Measurements from ENCODE around the gene CDKAL1. TPM values are rescaled to one million over a fixed set of nuclear protein-coding genes. Genes with fewer than 3 reads are reported as not detected.
"Not testable (repeated sequence)": the region's sequence is repeated elsewhere in the genome, so short reads cannot be mapped to it uniquely, and the experiment has no call there.

CDKAL1 gene
- polyA plus RNA-seq, 2 of the 4 experiments (the other 2 are of a cell fraction), result 4.7 to 8.3 TPM

DNA sequence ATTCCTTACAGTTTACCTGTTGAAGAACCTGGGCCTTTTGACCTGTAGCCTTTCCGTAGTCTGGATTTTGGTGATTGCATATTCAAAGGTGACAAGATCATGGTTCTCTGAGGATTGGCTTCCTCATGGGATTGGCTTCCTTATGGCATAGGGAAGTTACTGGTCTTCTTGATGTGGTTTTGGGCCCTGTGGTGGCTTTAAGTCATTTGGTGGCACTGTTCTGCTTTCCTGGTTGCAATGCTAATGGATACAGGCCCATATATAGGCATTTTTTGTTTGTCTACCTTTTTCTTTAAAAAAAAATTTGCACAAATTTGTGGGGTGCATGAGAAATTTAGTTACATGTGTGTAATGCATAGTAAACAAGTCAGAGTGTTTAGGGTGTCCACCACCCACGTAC is 185.7 kb downstream of the CDKAL1 start:
- TF ChIP-seq SMC3 (IDR thresholded peaks at IDR 0.05) (no peak), HOXB13 (CRISPR knock-in tag; IDR thresholded peaks at IDR 0.05; ENCODE audit: low read depth) (no peak)
- no peak for FAIRE-seq
- no peak for DNase-seq (ENCODE audit: low read depth in 1 of 2, low spot score in 1 of 2)
- Histone ChIP-seq H3K4me3 (no peak overlapping the region), H3K4me1 (no peaks in the 10 kb centered on the region), H3K4me2 (no peak overlapping the region), H3K27ac (no peak overlapping the region), H3K9me3 (no peaks in the 10 kb centered on the region)
- POLR2A ChIA-PET, result no interaction called here
- ATAC-seq, result no peak
- 89% methylated on average over 2 of the region's 2 CpGs for WGBS (ENCODE audit: missing lambda C conversion rate)
- CTCF ChIA-PET, result no interaction called here

DNA sequence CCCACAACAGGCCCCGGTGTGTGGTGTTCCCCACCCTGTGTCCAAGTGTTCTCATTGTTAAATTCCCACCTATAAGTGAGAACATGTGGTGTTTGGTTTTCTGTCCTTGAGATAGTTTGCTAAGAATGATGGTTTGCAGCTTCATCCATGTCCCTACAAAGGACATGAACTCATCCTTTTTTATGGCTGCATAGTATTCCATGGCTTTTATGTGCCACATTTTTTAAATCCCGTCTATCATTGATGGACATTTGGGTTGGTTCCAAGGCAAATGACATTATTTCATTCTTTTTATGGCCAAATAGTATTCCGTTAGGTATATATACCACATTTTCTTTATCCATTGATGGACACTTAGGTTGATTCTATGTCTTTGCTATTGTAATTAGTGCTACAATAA is 186.9 kb downstream of the CDKAL1 start:
- POLR2A ChIA-PET; H3K9me3 ChIP-seq; H3K4me3 ChIP-seq; FAIRE-seq; DNase-seq (ENCODE audit: low read depth in 1 of 2, low spot score in 1 of 2); CTCF ChIA-PET; H3K4me2 ChIP-seq; ATAC-seq; H3K27ac ChIP-seq; H3K4me1 ChIP-seq: not testable (repeated sequence)
- 43% methylated on average over 2 of the region's 3 CpGs for WGBS (ENCODE audit: missing lambda C conversion rate)

DNA sequence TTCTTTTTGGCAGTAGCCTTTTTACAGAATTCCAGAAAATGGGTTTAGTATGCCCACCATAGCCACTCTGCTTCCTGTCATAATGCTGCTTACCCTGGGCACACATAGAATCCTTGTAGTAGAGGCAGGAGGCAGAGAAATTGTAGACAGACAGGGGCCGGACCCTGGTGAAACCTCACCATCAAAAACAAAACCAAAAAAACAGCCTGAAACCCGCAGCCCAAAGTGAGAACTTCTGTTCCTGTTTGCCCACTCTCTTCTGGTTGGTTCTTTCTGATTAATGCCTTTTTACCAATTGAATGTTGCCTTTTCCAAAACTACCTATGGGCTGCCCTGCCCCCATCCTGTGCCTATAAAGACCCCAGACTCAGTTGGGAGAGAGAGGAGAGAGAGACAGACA is 188.2 kb downstream of the CDKAL1 start:
- WGBS (ENCODE audit: missing lambda C conversion rate), result 100% methylated on average over 2 of the region's 2 CpGs
- FAIRE-seq (no peak), ATAC-seq (no peak), DNase-seq (ENCODE audit: low read depth in 1 of 2, low spot score in 1 of 2) (no peak)
- CTCF ChIA-PET, result no interaction called here
- Histone ChIP-seq H3K4me3 (no peak overlapping the region), H3K4me1 (no peaks in the 10 kb centered on the region), H3K4me2 (no peak overlapping the region), H3K9me3 (no peaks in the 10 kb centered on the region), H3K27ac (no peak overlapping the region)
- no peak for TF ChIP-seq HDAC2 (IDR thresholded peaks at IDR 0.05)
- TF ChIP-seq CBX2 (IDR thresholded peaks at IDR 0.05; ENCODE audit: borderline replicate concordance, low read depth), result no peak
- TF ChIP-seq, protein P1, sequence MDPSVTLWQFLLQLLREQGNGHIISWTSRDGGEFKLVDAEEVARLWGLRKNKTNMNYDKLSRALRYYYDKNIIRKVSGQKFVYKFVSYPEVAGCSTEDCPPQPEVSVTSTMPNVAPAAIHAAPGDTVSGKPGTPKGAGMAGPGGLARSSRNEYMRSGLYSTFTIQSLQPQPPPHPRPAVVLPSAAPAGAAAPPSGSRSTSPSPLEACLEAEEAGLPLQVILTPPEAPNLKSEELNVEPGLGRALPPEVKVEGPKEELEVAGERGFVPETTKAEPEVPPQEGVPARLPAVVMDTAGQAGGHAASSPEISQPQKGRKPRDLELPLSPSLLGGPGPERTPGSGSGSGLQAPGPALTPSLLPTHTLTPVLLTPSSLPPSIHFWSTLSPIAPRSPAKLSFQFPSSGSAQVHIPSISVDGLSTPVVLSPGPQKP (IDR thresholded peaks at IDR 0.05; ENCODE audit: low read depth, low read length), result no peak
- TF ChIP-seq CBX8 (IDR thresholded peaks at IDR 0.05), result no peak
- no peak for TF ChIP-seq ZFP36 (IDR thresholded peaks at IDR 0.05; ENCODE audit: borderline replicate concordance, partially characterized antibody)
- POLR2A ChIA-PET, result no interaction called here

DNA sequence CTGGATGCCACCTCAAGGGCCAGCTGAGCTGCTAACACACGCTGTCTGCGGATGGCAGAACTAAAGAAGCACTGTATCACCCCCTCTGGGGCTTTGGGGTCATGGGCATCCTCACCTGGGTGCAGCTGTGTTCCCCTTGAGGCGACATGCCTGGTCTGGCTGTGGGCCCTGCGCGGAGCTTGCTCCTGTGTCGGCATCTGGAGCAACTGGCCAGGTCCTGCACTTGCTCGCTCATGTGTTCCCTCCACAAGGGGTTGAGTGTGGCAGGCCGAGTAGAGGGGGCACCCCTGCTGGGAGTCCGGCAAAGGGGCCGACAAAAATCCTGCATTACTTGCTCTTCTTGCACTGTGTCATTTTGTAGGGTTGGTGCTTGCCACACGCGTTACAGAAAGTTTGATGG is 189.0 kb downstream of the CDKAL1 start:
- no peaks in the 10 kb centered on the region for H3K9me3 ChIP-seq
- POLR2A ChIA-PET, result no interaction called here
- 83% methylated on average over 4 of the region's 12 CpGs for WGBS (ENCODE audit: missing lambda C conversion rate)

More for the DNA sequence above, 189.0 kb downstream of the CDKAL1 start:
- Histone ChIP-seq H3K4me3 (no peak overlapping the region), H3K4me2 (no peak overlapping the region), H3K27ac (no peak overlapping the region), H3K4me1 (no peaks in the 10 kb centered on the region)
- no peak for FAIRE-seq
- CTCF ChIA-PET, result no interaction called here
- TF ChIP-seq, protein P1 (IDR thresholded peaks at IDR 0.05; ENCODE audit: low read depth, low read length), result no peak
- TF ChIP-seq MAFK (IDR thresholded peaks at IDR 0.05; ENCODE audit: partially characterized antibody) (no peak), NPAS2 (CRISPR knock-in tag; IDR thresholded peaks at IDR 0.05; ENCODE audit: borderline replicate concordance) (no peak), JUN (IDR thresholded peaks at IDR 0.05) (no peak), TFCP2L1 (CRISPR knock-in tag; IDR thresholded peaks at IDR 0.05) (no peak), POLR2AphosphoS2 (conservative IDR thresholded peaks at IDR 0.05; ENCODE audit: low read length) (no peak), HOXB13 (CRISPR knock-in tag; IDR thresholded peaks at IDR 0.05; ENCODE audit: low read depth) (no peak), RNF2 (IDR thresholded peaks at IDR 0.05; ENCODE audit: borderline replicate concordance, low read depth) (no peak), FOSB (CRISPR knock-in tag; IDR thresholded peaks at IDR 0.05) (no peak), TP53 (CRISPR knock-in tag; IDR thresholded peaks at IDR 0.05) (no peak), NR3C1 (IDR thresholded peaks at IDR 0.05) (no peak), EP300 (IDR thresholded peaks at IDR 0.05) (no peak), SMC3 (IDR thresholded peaks at IDR 0.05) (no peak)
- TF ChIP-seq, protein P2, sequence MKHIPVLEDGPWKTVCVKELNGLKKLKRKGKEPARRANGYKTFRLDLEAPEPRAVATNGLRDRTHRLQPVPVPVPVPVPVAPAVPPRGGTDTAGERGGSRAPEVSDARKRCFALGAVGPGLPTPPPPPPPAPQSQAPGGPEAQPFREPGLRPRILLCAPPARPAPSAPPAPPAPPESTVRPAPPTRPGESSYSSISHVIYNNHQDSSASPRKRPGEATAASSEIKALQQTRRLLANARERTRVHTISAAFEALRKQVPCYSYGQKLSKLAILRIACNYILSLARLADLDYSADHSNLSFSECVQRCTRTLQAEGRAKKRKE (CRISPR knock-in tag; IDR thresholded peaks at IDR 0.05; ENCODE audit: low read depth), result no peak
- TF ChIP-seq, protein P3, sequence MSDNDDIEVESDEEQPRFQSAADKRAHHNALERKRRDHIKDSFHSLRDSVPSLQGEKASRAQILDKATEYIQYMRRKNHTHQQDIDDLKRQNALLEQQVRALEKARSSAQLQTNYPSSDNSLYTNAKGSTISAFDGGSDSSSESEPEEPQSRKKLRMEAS (IDR thresholded peaks at IDR 0.05), result no peak
- TF ChIP-seq, protein P4, sequence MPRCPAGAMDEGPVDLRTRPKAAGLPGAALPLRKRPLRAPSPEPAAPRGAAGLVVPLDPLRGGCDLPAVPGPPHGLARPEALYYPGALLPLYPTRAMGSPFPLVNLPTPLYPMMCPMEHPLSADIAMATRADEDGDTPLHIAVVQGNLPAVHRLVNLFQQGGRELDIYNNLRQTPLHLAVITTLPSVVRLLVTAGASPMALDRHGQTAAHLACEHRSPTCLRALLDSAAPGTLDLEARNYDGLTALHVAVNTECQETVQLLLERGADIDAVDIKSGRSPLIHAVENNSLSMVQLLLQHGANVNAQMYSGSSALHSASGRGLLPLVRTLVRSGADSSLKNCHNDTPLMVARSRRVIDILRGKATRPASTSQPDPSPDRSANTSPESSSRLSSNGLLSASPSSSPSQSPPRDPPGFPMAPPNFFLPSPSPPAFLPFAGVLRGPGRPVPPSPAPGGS (IDR thresholded peaks at IDR 0.05), result no peak
- DNase-seq (ENCODE audit: low read depth in 1 of 2, low spot score in 1 of 2), result no peak
- ATAC-seq, result no peak
